NCI-H2171 (cell line): ENCODE results near the gene CDH24.

ENCODE experiments used
- DNase-seq: peaks from one replicate; lab custom pipeline; 2025; lab: John Stamatoyannopoulos, UW

CDH24 gene

GRCh38 chr14:23043145-23043544, 14.2 kb downstream of the CDH24 start:
- no peak for DNase-seq

GRCh38 chr14:23042162-23042965, 15.0 kb downstream of the CDH24 start, which contains the start of gene PSMB11:
Gene PSMB11 (plus strand): TSS chr14:23042212. CDS start chr14:23042226, 14 bp downstream.
- no peak for DNase-seq

GRCh38 chr14:23041729-23042128, 15.6 kb downstream of the CDH24 start:
- no peak for DNase-seq

GRCh38 chr14:23040100-23040499, 17.2 kb downstream of the CDH24 start:
- DNase-seq = no peak

- no peak for DNase-seq
These were observed 21.8 kb downstream of the CDH24 start for GRCh38 chr14:23035303-23036144.

GRCh38 chr14:23034498-23035302, 22.6 kb downstream of the CDH24 start, which contains the start of gene PSMB5:
Gene PSMB5 (minus strand): TSS chr14:23034900. CDS start chr14:23034881, 19 bp downstream.
- DNase-seq = no peak

- DNase-seq = no peak
These were observed 23.4 kb downstream of the CDH24 start for GRCh38 chr14:23033801-23034497.

GRCh38 chr14:23033251-23033727, 24.0 kb downstream of the CDH24 start:
- DNase-seq = no peak

- no peak for DNase-seq
These were observed 26.4 kb downstream of the CDH24 start for GRCh38 chr14:23030936-23031335.

GRCh38 chr14:23028799-23029198, 28.5 kb downstream of the CDH24 start:
- DNase-seq = no peak

GRCh38 chr14:23025151-23025814, 32.0 kb downstream of the CDH24 start:
- peak; percentile 97 for DNase-seq

GRCh38 chr14:23024612-23025075, 32.7 kb downstream of the CDH24 start:
- DNase-seq = peak; percentile 97

- no peak for DNase-seq
These were observed 33.5 kb downstream of the CDH24 start for GRCh38 chr14:23023795-23024152.

- DNase-seq = no peak
These were observed 34.1 kb downstream of the CDH24 start for GRCh38 chr14:23023022-23023794.

GRCh38 chr14:23021889-23022442, 35.4 kb downstream of the CDH24 start:
- DNase-seq = no peak

GRCh38 chr14:23021434-23021833, 35.9 kb downstream of the CDH24 start:
- DNase-seq = no peak

GRCh38 chr14:23020143-23021128, 36.9 kb downstream of the CDH24 start:
- no peak for DNase-seq

- no peak for DNase-seq
These were observed 39.2 kb downstream of the CDH24 start for GRCh38 chr14:23018107-23018506.
